ENCODE measurements around the gene TOMM40L.

The TOMM40L gene

DNA sequence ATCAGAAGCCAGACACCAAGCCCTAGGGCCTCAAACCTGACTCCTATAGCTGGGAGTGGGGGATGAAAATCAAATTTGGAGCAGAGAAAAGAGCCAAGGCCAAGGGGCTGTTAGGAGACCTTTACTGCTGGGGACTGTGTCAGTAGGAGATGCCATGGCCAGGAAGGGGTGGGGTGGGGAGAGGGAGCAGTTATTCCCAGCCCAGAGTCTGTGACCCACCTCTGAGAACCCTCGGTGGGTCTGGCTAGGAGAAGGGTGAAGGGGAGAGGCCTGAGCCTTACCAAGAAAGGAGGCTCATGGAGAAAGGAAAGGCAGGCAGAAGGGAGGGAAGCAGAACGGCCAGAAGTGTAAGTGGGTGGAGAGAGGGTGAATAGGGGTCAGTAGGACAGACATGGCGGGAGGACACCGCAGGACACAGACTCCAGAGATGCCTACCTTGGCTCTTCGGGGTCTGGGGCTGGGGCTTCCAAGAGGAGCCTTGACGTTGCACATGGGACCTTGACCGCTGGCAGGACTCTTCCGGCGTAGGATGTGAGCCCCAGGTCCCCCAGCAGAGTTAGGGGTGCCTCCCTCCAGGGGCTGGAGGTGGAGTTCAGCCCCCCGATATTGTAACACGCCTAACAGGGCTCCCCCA lies 28.2 kb upstream of the TOMM40L start:
- DNase-seq = no peak

DNA sequence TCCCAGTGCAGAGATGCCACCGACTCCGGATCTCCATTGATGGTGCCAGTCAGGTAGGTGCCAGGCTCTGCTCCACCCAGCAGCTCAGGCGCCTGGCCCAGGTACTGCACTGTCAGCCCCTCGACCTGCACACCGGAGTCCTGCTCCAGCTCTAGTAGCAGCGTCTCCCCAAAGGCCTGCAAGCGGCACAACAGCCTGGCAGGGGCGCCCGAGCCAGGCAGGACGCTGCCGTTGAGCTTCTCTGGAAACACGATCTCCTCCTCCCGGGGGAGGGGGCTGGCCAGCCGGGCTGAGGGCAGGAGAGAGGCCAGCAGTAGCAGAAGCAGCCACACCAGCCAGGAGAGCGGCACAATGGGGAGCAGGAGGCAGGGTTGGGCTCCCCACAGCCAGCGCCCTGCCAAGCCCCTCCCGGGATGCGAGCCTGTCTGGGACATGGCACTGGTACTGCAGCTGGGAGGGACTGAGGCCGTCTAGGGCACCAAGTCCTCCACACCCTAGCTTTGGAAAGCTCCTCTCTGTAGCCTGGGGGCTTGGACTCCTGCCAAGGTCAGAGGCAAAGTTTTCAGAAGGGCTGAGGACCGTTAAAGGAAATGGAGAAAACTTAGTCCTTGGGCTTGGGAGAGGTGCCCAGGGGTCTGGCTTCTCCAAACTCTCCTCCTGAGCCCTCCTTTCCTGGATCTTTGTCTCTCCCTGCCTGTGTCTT lies 27.5 kb upstream of the TOMM40L start:
- no peak for DNase-seq

DNA sequence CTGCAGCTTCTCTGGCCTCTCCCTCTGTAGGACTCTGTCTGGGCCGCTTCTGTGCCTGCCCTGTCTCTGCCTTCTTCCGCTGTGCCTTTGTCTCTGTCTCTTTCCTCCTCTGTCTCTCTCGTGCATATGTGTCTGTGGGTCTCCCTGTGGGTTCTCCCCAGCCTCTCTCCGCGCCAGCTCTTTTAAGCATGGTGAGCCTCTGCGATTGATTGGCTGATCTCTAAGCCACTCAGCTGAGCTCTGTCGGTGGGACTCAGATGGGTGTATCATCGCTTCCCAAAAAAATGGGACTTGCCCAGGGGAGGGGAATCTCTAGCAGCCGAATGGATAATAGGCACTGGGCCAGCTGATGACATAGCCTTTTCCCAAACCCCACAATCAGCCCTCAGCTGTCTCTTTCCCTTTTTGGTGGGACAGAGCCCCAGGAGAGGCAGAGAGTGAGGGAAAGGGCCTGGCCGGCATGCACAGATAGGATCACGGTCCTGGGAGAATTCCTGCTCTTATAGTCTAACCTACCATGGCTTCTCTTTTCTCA lies 26.9 kb upstream of the TOMM40L start, which contains the start of gene ADAMTS4:
TSS of gene ADAMTS4 (minus strand) at position 158 of the 535 bp plus-strand sequence. CDS start 427 bp downstream, outside the sequence.
- no peak for DNase-seq

DNA sequence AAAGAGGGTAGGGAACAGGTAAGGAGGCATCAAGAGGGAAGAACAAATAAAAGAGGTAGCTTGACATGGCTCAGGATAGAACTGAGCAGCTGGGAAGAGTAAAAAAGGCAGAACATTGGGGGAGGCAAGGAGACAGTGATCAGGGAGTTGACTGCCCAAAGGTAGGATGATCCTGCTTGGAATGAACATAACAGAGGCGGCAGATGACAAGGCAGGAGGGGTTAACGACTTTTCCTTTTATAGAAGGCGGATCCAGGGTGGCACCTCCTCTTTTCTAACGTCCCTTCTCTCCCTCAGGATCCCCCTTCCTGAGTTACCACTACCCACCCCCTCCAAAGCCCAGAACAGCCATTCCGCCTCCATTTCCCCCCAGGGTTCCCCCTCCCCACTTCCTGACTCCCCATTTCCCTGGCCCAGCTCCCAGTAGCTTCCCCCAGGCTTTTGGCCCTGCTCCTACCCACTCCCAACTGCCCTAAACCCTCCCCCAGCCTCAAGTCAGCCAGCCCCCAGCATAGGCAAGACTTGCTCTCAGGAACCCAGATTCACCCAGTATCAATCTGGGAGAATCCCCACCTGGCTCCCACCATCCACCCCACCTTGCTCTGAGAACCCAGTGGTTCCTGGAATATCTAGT lies 26.2 kb upstream of the TOMM40L start:
- DNase-seq = no peak

DNA sequence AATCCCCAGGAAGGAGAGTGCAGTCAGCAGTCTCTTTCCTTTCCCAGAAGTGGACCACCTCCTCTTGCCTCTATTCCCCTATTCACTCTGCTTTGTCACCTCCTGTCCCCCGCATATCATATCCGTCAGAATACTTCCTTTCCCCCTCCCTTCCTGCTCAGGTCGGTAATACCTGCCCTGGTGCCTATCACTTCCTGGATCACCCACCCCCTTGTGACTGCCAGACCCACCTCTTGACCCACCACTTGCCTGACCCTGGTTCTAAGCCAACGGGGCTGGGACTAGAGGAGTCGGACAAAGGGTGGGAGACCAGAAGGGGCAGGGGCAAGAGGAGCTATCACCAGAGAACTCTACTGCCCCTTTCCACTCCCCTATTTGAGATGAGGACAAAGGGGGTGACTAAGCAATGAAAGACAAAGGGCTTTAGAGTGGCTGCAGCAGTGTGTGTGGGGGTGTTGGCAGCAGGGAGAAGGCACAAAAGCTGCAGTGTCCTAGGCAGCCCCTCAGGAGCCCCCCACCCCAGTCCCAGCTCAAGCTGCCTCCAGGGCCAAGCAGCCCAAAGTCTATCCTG lies 25.4 kb upstream of the TOMM40L start:
- no peak for DNase-seq

DNA sequence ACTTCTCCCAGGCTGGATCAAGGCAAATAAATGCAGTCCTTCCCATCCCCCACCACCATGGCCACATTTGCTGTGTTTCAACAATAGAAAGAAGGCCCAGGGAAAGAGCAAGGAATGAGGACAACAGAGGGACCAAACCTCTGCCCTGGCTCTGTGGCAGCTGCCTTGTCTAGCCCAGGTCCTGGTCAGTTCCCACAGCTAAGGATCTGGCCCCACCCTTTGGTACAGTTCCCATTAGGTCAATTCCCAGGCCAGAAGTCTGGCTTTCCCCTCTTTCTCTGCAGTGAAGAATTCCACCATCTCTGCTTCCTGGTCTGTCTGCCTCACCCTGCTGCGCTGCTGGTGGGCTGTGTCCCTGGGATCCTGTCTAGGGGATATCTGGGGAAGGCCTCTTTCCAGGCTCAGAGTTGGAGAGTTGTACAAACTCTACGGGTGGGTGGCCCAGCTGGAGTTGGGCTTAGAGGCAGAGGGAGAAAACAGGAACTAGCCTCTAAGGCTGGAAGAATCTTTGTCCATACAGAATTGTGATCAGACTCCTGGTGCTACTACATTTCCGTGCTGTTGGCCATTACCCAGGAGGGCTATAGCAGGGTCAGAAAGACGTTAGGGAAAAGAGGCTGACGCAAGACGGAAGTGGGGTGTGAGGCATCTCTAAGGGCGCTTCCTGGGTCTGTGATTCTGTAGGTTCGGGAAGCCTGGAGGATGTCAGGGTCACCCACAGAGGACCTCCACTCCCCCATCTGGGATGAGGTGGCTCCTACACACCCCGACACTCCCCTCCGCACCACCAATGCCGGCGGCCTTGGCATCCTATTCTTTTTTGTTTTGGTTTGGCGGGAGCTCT lies 24.6 kb upstream of the TOMM40L start:
- DNase-seq = no peak

DNA sequence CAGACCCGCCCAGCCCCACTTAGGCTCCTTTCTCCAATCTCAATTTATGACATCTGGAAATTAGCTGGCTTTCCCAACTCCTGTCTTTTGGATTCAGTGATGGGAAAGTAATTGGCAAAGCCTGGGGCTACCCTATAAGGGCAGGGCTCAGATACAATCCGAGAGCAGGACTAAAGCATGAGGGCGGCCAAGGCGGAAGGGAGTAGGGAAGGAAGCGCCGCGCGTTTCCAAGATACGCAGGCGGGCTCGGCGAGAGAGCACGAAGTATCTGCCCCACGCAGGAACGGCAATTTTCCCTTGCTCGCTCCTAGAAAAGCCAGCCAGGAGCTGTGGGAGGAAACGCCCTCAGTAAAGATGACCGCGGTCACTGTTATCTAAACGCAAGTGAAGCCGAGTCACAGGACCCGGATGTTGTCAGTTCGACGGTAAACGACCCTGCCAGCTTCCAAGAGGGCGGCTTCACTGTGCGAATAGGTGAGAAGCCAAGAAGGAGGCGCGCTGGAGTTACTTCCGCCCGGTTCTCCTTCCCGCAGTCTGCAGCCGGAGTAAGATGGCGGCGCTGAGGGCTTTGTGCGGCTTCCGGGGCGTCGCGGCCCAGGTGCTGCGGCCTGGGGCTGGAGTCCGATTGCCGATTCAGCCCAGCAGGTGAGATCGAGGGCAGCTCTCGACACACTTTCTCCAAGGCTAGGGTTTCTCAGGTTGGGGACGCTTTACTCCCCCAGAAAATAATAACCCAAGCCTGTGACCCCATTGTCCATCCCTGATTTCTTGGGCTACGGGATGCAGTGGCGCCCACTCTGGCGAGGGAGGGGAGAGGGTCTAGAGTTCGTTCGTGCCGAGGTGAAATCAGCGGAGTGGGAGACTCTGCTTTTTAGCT lies 23.8 kb upstream of the TOMM40L start, which contains the start of gene NDUFS2:
TSS of gene NDUFS2 (plus strand) at position 532 of the 877 bp plus-strand sequence. CDS start at position 551, 19 bp downstream.
- peak; percentile 97 for DNase-seq

DNA sequence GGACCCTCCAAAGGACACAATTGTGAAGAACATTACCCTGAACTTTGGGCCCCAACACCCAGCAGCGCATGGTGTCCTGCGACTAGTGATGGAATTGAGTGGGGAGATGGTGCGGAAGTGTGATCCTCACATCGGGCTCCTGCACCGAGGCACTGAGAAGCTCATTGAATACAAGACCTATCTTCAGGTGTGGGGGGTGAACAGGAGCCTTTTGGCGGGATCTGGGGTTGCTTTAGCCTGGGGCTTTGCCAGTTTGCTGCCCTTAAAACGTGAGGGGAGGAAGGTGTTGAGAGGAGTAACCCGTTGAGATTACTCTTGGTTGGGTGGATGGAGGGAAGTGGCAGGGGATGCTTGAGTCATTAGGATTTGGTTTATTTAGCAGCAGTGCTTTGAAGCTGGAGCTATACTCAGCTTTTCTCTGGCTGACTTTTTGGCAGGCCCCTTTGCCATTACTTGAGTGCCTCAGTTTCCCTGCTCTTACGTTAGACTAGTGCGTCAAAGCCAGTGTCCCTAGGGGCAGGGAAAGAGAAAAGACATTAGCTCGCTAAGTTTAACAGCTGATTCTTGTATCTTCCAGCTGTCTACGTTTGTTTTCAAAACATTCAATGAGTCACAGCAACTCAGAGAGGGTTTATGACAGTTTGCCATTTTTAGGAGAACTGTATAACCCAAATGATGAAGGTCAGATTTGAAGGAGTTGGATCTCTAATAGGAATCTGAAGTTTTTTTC lies 19.3 kb upstream of the TOMM40L start:
- DNase-seq = no peak

DNA sequence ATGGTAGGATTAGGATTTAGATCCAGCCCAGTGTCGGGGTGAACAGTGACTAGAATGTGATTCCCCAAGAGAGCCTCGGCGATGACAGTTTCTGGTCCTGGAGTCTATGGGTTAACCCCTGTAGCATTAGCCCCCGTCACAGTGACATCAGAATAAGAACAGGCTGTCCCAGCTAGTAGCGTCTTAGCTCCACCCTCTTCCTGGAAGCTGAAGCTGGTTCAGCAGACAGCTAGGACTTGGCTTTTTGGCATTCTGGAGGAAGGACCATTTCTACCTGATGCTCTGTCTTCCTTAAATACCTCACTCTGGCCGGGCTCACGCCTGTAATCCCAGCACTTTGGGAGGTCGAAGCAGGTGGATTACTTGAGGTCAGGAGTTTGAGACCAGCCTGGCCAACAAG lies 18.7 kb upstream of the TOMM40L start:
- DNase-seq = no peak

DNA sequence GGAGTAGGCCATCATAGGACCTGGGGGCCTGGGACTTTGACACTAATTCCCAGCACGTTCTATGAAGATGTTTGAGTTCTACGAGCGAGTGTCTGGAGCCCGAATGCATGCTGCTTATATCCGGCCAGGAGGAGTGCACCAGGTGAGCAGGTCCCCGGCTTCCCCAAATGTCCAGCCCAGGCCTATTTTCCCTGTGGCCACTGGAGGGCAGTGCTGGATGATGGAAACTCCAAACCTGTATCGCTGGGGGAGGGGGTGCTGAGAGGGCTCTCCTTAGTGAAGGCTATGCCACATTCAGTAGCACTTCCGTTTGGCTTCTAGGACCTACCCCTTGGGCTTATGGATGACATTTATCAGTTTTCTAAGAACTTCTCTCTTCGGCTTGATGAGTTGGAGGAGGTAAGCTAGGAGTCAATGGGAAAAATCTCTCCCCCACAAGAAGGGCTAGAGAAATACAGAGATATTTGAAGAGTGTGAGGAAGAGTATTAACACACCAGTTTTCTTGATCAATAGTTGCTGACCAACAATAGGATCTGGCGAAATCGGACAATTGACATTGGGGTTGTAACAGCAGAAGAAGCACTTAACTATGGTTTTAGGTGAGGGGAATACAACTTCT lies 16.0 kb upstream of the TOMM40L start:
- peak; percentile 76 for DNase-seq

DNA sequence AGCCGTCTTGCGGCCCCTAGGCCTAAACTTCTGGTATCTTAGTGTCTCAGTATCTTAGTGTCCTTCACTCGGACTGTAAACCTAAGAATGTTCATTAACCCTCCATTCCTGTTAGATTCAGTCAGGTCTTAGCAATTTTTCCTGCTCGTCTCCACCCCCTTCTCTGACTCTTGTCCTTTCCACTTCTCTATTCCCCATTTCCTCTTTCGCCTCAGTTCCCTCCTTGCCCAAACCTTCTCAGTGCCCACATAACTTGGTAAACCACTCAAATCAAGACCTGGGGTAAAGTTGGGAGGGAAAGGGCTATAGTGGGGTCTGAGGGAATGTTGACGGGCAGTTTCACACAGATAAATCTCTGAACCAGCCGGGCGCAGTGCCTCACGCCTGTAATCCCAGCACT lies 11.5 kb upstream of the TOMM40L start:
- no peak for DNase-seq

DNA sequence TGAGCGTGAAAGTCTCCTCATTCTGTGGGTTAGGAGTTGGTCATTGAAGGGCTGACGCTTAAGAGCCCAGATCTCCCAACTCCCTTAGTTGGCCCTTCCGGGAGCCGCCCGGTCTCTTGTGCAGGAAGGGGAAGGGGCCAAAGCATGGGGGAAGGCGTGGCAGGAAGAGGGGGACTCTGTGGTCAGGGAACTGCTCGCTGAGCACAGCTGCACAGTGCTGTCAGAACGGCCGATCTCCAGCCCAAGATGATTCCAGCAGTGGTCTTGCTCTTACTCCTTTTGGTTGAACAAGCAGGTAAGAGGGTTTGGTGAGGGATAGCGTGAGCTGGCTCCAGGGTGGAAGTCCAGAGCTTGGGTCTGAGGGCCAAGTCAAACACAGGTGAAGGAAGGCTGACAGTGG lies 10.8 kb upstream of the TOMM40L start, which contains the start of gene FCER1G:
TSS of gene FCER1G (plus strand) at position 220 of the 400 bp plus-strand sequence. CDS start at position 247, 27 bp downstream.
- no peak for DNase-seq

DNA sequence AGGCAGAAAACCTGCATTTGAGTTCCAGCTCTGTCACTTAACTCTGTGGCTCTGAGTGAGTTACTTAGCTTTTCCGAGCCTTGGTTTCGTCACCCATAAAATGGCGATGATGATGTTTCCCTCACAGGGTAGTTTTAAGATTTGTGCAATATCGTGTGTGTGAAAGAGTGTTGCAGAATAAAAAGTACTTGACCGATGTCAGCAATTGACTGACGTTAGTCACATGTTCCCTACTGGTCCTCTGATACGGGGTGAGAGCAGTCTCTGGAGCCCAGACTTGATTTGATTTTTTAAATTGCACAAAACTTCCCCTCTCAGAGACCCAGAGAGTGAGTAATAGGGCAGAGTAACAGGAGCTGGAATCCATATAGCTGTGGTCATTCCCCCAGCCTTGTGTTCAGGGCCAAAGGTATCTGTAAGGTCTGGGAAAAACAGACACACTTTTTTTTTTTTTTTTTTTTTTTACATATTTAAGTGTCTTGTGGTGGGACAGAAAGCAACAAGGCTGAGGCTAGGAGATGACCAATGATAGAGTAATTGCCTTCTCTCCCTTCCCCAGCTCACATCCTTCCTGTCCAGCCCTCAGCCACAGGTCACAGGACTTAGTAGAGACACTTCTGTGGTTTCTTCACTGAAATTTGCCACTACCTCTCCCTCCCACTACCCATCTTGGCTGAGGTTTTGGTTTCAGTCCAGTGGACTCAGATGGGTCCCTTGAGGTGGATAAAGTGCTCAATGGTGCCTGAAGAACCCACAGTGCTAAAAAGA lies 8.7 kb upstream of the TOMM40L start:
- no peak for DNase-seq

DNA sequence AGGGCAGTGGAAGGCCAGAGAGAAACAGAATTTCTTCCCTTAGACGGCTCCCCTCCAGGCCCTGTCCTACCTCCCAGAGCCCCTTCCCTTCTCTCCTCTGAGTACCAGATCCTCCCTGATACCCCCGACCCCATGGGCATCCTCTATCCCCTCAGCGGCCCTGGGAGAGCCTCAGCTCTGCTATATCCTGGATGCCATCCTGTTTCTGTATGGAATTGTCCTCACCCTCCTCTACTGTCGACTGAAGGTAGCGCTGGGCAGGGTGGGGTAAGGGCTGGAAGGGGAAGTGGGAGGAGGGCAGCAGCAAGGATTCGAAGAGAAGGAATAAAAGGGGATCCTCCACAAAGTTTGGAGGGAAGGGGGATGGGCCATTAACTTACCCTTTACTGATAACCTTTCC lies 8.0 kb upstream of the TOMM40L start:
- no peak for DNase-seq

DNA sequence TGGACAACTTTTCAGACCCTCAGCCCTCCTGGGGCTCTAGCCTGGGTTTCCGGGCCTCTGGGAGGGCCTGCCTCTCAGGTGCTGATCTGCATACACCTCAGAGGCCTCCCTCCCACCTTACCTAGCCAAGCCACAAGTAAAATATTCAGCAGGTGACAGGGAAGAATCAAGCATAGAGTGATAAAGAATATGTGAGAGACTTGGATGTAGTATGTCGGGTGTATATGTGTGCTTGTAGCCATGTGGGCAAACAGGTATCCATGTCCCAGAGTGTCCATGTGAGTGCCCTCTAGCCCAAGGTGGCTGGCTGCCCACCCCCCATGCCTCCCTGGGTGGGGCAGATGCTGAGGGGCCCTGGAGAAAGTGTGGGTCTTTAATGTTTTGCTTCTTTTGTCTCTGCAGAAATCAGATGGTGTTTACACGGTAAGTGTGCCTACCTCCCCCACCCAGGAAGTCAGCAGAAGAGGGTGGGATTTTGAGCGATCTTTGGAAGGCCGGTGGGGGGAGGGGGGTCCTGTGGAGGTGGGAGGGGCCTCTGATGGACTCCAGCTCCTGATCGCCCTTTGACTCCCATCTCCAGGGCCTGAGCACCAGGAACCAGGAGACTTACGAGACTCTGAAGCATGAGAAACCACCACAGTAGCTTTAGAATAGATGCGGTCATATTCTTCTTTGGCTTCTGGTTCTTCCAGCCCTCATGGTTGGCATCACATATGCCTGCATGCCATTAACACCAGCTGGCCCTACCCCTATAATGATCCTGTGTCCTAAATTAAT lies 7.4 kb upstream of the TOMM40L start:
- DNase-seq = no peak

DNA sequence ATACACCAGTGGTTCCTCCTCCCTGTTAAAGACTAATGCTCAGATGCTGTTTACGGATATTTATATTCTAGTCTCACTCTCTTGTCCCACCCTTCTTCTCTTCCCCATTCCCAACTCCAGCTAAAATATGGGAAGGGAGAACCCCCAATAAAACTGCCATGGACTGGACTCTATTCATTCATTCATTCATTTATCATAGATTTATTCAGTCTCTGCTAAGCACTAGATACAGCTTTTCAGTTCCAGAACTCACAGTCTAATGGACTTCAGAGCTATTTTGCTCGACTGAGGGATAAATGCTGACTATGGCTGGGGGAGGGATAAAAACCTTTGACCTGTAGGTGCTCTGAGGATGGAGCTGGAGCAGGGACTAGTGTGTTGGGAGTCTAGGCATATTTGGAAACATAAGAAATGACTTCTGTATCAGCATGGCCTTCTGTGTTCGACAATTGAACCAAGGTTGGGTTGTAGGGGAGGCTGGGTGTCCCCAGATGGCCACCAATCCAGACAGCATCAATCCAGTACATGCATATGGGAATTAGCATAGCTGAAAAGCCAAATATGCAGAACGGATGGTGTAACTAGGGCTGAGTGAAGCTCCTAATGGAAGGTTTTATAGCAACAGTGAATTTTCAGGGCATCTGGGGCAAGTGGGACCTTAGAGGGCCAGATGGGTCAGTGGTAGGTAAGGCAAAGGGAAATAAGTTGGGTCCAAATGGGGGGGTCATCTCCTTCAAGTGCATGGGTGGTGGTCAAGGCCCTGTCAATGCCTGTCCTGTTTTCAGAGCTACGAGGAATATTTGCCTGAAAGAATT lies 6.6 kb upstream of the TOMM40L start:
- no peak for DNase-seq

DNA sequence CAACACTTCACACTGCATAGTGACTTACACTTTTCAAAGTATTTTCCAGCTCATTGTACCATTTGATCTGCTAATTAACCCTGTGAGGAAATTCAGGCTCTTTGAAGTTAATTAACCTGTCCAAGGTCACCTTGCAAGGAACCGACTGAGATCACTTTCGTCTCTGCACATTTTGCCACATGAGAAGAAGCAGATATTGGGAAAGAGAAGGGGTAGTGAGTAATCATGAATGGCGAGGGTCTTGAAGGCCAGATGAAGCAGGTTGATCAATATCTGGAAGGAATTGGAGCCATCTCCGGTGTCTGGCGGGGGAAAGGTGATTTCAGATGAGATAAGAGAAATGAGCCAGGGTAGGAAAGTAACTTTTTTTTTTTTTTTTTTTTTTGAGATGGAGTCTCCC lies 5.9 kb upstream of the TOMM40L start:
- DNase-seq = no peak

All from stimulated activated CD4-positive, alpha-beta T cell treated with anti-CD3 and anti-CD28 coated beads, Interleukin-1b, Interleukin-23, amount 100 ng/mL, for 48 hours (primary cell).